ENCODE data around the gene WDR48.

The WDR48 gene

GRCh38 chr3:39103324-39103693 lies 51.5 kb downstream of the WDR48 start:
- no peak for DNase-seq

- no peak for DNase-seq
These were observed 52.2 kb downstream of the WDR48 start for GRCh38 chr3:39103791-39104552.

DNA sequence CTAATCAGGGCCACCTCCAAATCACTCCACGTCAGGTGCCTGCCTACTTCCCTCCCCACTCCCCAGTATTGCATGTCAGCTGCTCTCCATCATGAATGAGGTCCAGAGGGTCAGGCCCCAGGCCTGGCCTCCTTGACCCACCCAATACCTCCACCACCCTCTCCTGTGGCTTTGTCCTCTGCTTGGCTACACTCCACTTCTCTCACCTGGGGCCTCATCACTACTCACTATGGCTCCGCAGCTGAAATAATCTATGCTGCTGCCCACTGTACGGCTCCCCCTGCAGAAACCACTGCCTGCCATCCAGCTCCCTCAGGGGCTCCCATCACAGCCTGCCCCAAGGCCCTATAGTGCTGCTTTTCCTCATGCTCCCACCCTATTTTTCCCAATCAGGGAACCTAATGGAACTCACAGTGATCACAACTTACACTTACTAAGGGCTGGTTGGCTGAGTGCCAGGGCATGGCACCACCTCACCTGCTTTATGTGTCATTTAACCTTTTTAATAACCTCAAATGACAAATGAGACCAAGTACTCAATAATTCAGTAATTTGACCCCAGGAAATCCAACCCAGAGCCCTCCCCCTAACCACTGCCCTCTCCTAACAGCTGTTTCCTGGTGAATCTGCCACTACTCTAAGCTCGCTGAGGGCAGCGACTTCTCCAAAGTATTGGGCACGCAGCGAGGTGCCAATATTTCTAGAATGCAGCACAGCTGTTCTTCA lies 53.3 kb downstream of the WDR48 start:
- peak in 1 of 4 experiments; percentile 12 for DNase-seq

DNA sequence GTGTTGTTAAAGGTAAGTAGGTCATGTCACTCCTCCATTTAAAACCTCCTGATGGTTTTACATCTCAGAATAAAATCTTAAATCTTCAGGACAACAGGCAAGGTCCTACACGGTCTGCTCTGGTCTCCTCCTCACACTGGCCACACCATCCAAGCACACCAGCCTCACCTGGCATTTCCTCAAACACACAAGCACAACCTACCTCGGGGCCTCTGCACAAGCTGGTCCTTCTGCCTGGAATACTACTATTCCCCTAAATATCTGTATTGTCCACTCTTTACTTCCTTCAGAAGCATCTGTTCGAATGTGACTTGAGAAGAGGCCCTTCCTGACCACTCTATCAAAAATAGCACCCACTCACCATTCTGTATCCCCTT lies 53.9 kb downstream of the WDR48 start:
- DNase-seq = no peak

GRCh38 chr3:39106281-39106811 lies 54.5 kb downstream of the WDR48 start:
- no peak for DNase-seq

GRCh38 chr3:39106851-39107387 lies 55.1 kb downstream of the WDR48 start:
- DNase-seq = no peak

GRCh38 chr3:39107388-39108199 lies 55.8 kb downstream of the WDR48 start, which contains the start of the genes GORASP1 and TTC21A:
GORASP1 (minus strand) TSS chr3:39107627; CDS start chr3:39107541, 86 bp downstream.
TTC21A (plus strand) TSS chr3:39107680; CDS start chr3:39107838, 158 bp downstream.
- DNase-seq = peak in 2 of 4 experiments; percentile 16 to 53

DNA sequence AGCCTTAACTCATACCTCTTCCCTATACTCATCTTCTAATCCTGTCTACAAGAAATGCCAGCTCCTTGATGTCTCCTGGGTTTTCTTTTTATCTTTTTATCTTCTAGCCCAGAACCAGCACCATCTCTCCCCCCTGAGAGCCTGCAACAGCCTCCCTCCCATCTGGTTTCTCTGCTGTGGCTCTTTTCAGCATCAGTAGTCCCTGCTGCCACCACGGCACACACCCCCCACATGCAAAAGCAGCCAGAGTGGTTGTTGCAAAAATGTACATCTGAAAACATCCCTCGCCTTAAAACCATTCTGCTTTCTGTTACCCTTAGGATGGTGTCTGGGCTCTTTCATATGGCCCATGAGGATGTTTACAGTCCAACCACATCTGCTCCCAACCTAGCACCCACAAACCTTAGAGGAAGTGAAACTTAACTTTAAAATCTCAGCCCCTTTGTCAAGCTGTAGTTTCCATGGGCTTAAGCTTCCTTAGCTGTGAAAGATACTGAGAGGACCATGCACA lies 56.4 kb downstream of the WDR48 start:
- DNase-seq = peak in 1 of 4 experiments; percentile 9

DNA sequence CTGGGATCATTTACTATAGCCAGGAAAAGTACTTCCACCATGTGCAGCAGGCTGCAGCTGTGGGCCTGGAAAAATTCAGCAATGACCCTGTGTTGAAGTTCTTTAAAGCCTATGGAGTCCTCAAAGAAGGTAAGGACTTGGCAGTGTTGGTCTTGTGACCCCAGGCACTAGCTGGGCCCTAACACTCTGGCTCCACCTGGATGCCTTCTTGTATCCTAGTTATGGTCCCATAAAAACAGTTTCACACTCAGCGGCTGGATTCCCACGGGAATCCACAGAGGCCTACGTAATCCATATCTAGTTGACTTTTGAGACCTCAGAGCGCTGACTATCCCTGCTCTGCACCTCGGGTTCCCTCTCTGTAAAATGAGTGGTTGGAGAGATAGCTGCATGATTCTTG lies 57.3 kb downstream of the WDR48 start:
- DNase-seq = no peak

DNA sequence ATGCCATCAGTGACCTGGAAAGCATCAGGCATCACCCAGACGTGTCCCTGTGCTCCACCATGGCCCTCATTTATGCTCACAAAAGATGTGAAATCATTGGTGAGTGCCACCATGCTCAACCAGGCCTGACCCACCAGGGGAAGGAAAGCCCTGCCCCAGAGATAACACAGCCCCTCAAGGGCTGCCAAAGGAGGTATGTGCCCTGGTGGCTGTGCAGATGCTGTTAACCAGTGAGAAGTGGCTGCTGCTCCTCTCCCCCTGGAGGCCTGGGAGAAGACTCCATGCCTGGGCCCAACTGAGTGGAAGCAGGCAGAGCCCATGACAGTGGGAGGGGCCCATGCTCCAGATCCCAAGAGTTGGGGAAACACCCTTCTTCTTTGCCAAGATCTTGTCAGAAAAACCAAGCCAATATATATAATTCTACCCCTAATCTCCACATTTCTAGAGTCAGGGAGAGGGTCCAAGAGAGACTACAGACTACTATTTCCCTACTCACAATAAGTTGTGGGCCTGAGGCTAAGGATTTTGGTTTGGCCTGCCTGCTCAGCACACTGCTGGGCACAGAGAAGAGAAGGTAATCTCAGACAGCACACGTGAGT lies 58.3 kb downstream of the WDR48 start:
- DNase-seq = no peak

- DNase-seq = no peak
These were observed 60.3 kb downstream of the WDR48 start for GRCh38 chr3:39112113-39112512.

GRCh38 chr3:39112535-39112934 lies 60.7 kb downstream of the WDR48 start:
- DNase-seq = no peak

DNA sequence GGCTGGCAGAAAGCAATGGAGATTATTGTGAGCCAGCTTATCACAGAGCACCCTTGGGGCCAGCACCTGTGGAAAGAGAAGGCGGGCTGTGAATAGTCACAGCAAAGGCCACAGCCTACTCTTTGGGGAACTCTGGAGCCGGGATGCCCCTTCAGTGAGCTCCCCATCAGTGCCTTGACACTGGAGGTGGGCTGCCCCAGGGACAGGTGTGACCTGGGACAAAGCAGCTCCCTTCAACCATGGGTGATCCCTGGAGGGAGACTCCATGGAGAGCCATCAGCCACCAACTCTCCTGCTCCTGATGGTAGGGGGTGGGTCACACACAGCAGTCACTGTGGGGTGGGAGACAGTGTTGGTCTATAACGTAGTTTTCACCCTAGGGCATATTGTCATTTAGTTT lies 61.5 kb downstream of the WDR48 start:
- DNase-seq = no peak

DNA sequence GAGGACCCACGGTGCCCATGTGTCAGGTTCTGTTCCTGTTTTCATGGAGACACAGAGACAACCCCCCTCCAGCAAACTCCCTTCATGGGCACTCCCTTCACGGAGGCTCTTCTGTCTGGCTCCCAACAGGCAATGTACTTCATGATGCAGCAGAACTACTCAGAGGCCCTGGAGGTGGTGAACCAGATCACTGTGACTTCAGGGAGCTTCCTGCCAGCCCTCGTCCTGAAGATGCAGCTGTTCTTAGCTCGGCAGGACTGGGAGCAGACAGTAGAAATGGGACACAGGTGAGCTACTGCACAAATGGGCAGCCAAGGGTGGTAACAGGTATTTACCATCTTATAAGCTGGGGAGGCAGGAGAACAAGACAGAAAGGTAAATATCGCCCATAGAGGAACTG lies 62.6 kb downstream of the WDR48 start:
- DNase-seq = no peak

- no peak for DNase-seq
These were observed 64.1 kb downstream of the WDR48 start for GRCh38 chr3:39115870-39116269.

GRCh38 chr3:39118079-39118478 lies 66.3 kb downstream of the WDR48 start:
- DNase-seq = no peak

- no peak for DNase-seq
These were observed 67.3 kb downstream of the WDR48 start for GRCh38 chr3:39118931-39119660.

- DNase-seq = no peak
These were observed 69.8 kb downstream of the WDR48 start for GRCh38 chr3:39121621-39122020.

DNA sequence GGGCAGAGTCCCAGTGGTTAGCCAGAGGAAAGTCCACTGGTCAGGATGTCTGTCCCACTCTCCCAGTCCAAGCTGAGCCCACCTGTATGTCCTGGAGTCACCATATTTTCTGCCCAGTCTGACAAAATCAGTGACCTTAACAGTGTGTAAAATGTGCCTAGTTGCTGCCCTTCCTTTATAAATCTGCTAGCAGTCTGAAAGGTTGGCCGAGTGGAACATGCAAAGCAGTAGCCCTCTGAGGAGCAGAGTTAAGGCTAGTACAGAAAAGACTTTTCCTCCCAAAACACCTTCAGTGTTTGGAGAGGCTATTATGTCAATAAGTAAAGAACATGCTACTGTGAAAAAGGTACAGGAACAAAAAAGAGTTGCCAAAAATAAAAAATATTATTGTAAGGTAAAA lies 71.0 kb downstream of the WDR48 start:
- DNase-seq = no peak

- DNase-seq = no peak
These were observed 73.3 kb downstream of the WDR48 start for GRCh38 chr3:39124876-39125840.
